NB4 (cell line): ENCODE measurements around the gene HDAC4.

ENCODE experiments used
- CTCF ChIP-seq: IDR thresholded peaks from one replicate; pipeline ENCODE4 v1.5.1; 2012; ENCODE audit warnings: low read depth, low read length
- POLR2A ChIP-seq: IDR thresholded peaks from 2 replicates; pipeline ENCODE4 v1.6.1; 2011; ENCODE audit warnings: mild to moderate bottlenecking; ENCODE audit not compliant: insufficient read length; ENCODE audit errors: extremely low read depth

GRCh38 chr2:239275044-239275685 lies 125.7 kb downstream of the HDAC4 start:
- TF ChIP-seq CTCF (no peak), POLR2A (peak; percentile 20)
